K562 (cell line): ENCODE data around the gene MIER2. TPM values are rescaled to one million over a fixed set of nuclear protein-coding genes. Genes with fewer than 3 reads are reported as not detected.

Source experiments
- ATAC-seq: fragments of 200-7000 bp; cut with Tn5 transposase; 3 replicates; pipeline ENCODE4 v1.9.1; 2020; ENCODE audit warnings: moderate library complexity
- Bru-seq: library from RNA; stranded (reverse); fragments of 400-500 nt; gene quantifications from one replicate; lab custom pipeline; 2021; lab: Mats Ljungman, UMichigan
- BruChase-seq, 2 experiments: library from RNA; stranded (reverse); fragments of 400-500 nt; gene quantifications; one replicate each; lab custom pipeline; 2021; lab: Mats Ljungman, UMichigan
- BruUV-seq: library from RNA; stranded (reverse); fragments of 400-500 nt; replicated peaks from 2 replicates; lab custom pipeline; 2021; lab: Mats Ljungman, UMichigan
- CTCF ChIA-PET: fragments of 300-600 bp; formaldehyde crosslinking; extraction: SDS; loops from one replicate; lab custom pipeline; 2021; ENCODE audit warnings: low intra/inter-chr PET ratio; lab: Yijun Ruan, JAX
- POLR2A ChIA-PET: fragments of 300-600, 350-650 bp; sonication (Branson Sonifier 250); formaldehyde crosslinking; extraction: SDS; loops from one replicate; lab custom pipeline; 2021; ENCODE audit warnings: antibody characterized with exemption, inconsistent platforms; lab: Yijun Ruan, JAX
- DNase-seq, 4 experiments: peaks; one replicate each; pipeline versions ENCODE4 v3.0.0 to v3.0.0-alpha.2; 2011 to 2018; ENCODE audit warnings: low spot score in 3 of 4, mixed read lengths in 3 of 4; ENCODE audit errors: extremely low read depth in 1 of 4
- FAIRE-seq: peaks from 2 replicates; lab custom pipeline; 2011; peaks lifted over from hg19 to GRCh38; lab: Jason Lieb, UNC
- H2AFZ ChIP-seq: 2 replicates; pipeline ENCODE4 v1.6.0; 2011; ENCODE audit warnings: low read depth, low read length, control low read depth, inconsistent platforms
- H3K27ac ChIP-seq: fragments of 200-600 bp; 3 replicates; pipeline ENCODE4 v1.8.0; 2011; ENCODE audit warnings: low read depth, mild to moderate bottlenecking, control low read depth, inconsistent platforms, low read length, moderate library complexity, mixed read lengths; ENCODE audit errors: extremely low read depth
- H3K27me3 ChIP-seq, 2 experiments: fragments of 300-600 bp in 1 of 2; 2 replicates in 1 of 2; 3 replicates in 1 of 2; pipeline versions ENCODE4 v1.6.0 to v1.8.0; 2011; ENCODE audit warnings: inconsistent platforms in 2 of 2, low read length in 2 of 2, mild to moderate bottlenecking in 1 of 2, mixed read lengths in 1 of 2, moderate library complexity in 1 of 2; ENCODE audit not compliant: control insufficient read depth in 2 of 2, insufficient read depth in 2 of 2
- H3K36me3 ChIP-seq: fragments of 300-600 bp; 3 replicates; pipeline ENCODE4 v1.8.0; 2011; ENCODE audit warnings: mild to moderate bottlenecking, low read length, inconsistent platforms; ENCODE audit not compliant: control insufficient read depth, insufficient read depth
- H3K4me1 ChIP-seq, 2 experiments: fragments of 200-600 bp in 1 of 2; replicated peaks in 1 of 2; 2 replicates in 1 of 2; 3 replicates in 1 of 2; pipeline versions ENCODE4 v1.5.1 to v1.8.0; 2011; ENCODE audit warnings: inconsistent platforms in 2 of 2, low read length in 2 of 2, mild to moderate bottlenecking in 1 of 2, mixed read lengths in 1 of 2, moderate library complexity in 1 of 2; ENCODE audit not compliant: control insufficient read depth in 2 of 2, insufficient read depth in 2 of 2
- H3K4me2 ChIP-seq: 2 replicates; pipeline ENCODE4 v1.6.1; 2011; ENCODE audit warnings: low read length, control low read depth, inconsistent platforms, mixed read lengths; ENCODE audit not compliant: insufficient read depth
- H3K4me3 ChIP-seq: fragments of 200-600 bp; sonication (generic), shearing (Covaris generic); 2 replicates; pipeline ENCODE4 v1.5.1; 2016; ENCODE audit warnings: control low read depth, inconsistent platforms
- H3K79me2 ChIP-seq: fragments of 200-600 bp; 3 replicates; pipeline ENCODE4 v1.8.0; 2011; ENCODE audit warnings: low read length, inconsistent platforms; ENCODE audit not compliant: control insufficient read depth, insufficient read depth
- H3K9ac ChIP-seq, 2 experiments: 2 replicates each; pipeline versions ENCODE4 v1.6.0 to v1.6.1; 2011; ENCODE audit warnings: low read depth in 2 of 2, low read length in 2 of 2, control low read depth in 1 of 2, inconsistent platforms in 1 of 2, mild to moderate bottlenecking in 1 of 2, mixed read lengths in 1 of 2; ENCODE audit not compliant: insufficient read depth in 1 of 2
- H3K9me1 ChIP-seq: one replicate; pipeline ENCODE4 v1.6.0; 2011; ENCODE audit warnings: inconsistent platforms, mild to moderate bottlenecking, low read length, moderate library complexity; ENCODE audit not compliant: control insufficient read depth, insufficient read depth
- H3K9me3 ChIP-seq: replicated peaks from 2 replicates; pipeline ENCODE4 v1.5.1; 2011; ENCODE audit warnings: low read depth, low read length, inconsistent platforms; ENCODE audit not compliant: control insufficient read depth, insufficient read depth
- H4K20me1 ChIP-seq: replicated peaks from 2 replicates; pipeline ENCODE4 v1.6.1; 2011; ENCODE audit warnings: low read length, inconsistent platforms, mixed read lengths; ENCODE audit not compliant: control insufficient read depth, insufficient read depth
- C11orf30 ChIP-seq: fragments of 450-650 bp; IDR thresholded peaks from 2 replicates; pipeline ENCODE4 v1.6.1; 2016; ENCODE audit warnings: low read depth, mild to moderate bottlenecking
- HIVEP1 ChIP-seq: fragments of 250-450 bp; sonication (Bioruptor Pico); IDR thresholded peaks from 2 replicates; pipeline ENCODE4 v1.4.0; 2020; ENCODE audit warnings: mild to moderate bottlenecking
- MECOM ChIP-seq: fragments of 250-450 bp; sonication (Bioruptor Pico); IDR thresholded peaks from 2 replicates; pipeline ENCODE4 v1.8.0; 2022; ENCODE audit warnings: inconsistent platforms
- MYC ChIP-seq, 2 experiments: fragments of 250-450 bp in 1 of 2; sonication (Bioruptor Pico) in 1 of 2; IDR thresholded peaks; 2 replicates each; pipeline versions ENCODE4 v1.5.1 to v1.6.1; 2012 to 2021; ENCODE audit warnings: low read depth in 2 of 2, borderline replicate concordance in 1 of 2, improper control_type of control experiment in 1 of 2, low read length in 1 of 2, mild to moderate bottlenecking in 1 of 2, moderate library complexity in 1 of 2
- RBM14 ChIP-seq: fragments of 200-400 bp; formaldehyde crosslinking; IDR thresholded peaks from 2 replicates; pipeline ENCODE4 v1.6.1; 2018; ENCODE audit warnings: low read depth, mild to moderate bottlenecking, low read length, moderate library complexity, borderline replicate concordance; ENCODE audit not compliant: insufficient read depth
- SMARCB1 ChIP-seq: IDR thresholded peaks from 2 replicates; pipeline ENCODE4 v1.6.1; 2011; ENCODE audit warnings: improper control_type of control experiment, low read depth; ENCODE audit not compliant: insufficient read length
- ZNF592 ChIP-seq: fragments of 450-650 bp; IDR thresholded peaks from 2 replicates; pipeline ENCODE4 v1.6.1; 2017; ENCODE audit warnings: antibody characterized with exemption, mild to moderate bottlenecking
- WGBS: fragments of 100-300 bp; shearing (Covaris generic); methylation state at CpG from one replicate; pipeline ENCODE4 v1.1.6; 2016; ENCODE audit warnings: low coverage, mixed read lengths; ENCODE audit not compliant: insufficient coverage; ENCODE audit errors: missing lambda C conversion rate; 5-methylcytosine and 5-hydroxymethylcytosine counted together
- in situ Hi-C: fragments of 300-500 bp; cut with MboI; formaldehyde crosslinking; loops from 4 replicates; pipeline ENCODE4 v1.15.0; 2018; ENCODE audit warnings: inconsistent platforms, mixed read lengths
- intact Hi-C: fragments of 100-400 bp; cut with micrococcal nuclease; formaldehyde crosslinking; loops from 2 replicates; pipeline ENCODE4 v1.14.2; 2022
- long read RNA-seq, 3 experiments: library from polyadenylated mRNA in 2 of 3; library from RNA in 1 of 3; unstranded in 2 of 3; stranded (forward) in 1 of 3; transcript quantifications; one replicate each; pipeline ENCODE4 v2.0.0, GENCODE V29; 2019 to 2022
- polyA minus RNA-seq, 3 experiments: library from RNA; depleted of rRNA, polyadenylated mRNA; stranded (reverse); fragments of >200 nt; gene quantifications; 2 replicates each; pipeline ENCODE4 v1.2.3, GENCODE V29; 2011
- polyA plus RNA-seq, 8 experiments: library from polyadenylated mRNA; depleted of rRNA in 4 of 8; stranded (reverse) in 5 of 8; unstranded in 3 of 8; fragments of >200 nt; fragmentation: Nextera tagmentation in 2 of 8; fragmentation: Illumina TruSeq in 1 of 8; extraction: Ambion mirVana in 2 of 8; extraction: Trizol in 1 of 8; gene quantifications; 2 replicates each; pipeline versions ENCODE4 v1.2.1 to v1.2.3, GENCODE V29; 2011 to 2014; ENCODE audit warnings: inconsistent platforms in 1 of 8, missing spikeins in 1 of 8
- total RNA-seq, 7 experiments: library from RNA; depleted of rRNA in 6 of 7; stranded (reverse); fragments of >200 nt in 6 of 7; fragmentation: Illumina TruSeq in 2 of 7; extraction: Trizol in 2 of 7; gene quantifications; 2 replicates each; pipeline versions ENCODE4 v1.2.1 to v1.2.3, GENCODE V29; 2011 to 2021; ENCODE audit warnings: low replicate concordance in 1 of 7

MIER2 gene, protein sequence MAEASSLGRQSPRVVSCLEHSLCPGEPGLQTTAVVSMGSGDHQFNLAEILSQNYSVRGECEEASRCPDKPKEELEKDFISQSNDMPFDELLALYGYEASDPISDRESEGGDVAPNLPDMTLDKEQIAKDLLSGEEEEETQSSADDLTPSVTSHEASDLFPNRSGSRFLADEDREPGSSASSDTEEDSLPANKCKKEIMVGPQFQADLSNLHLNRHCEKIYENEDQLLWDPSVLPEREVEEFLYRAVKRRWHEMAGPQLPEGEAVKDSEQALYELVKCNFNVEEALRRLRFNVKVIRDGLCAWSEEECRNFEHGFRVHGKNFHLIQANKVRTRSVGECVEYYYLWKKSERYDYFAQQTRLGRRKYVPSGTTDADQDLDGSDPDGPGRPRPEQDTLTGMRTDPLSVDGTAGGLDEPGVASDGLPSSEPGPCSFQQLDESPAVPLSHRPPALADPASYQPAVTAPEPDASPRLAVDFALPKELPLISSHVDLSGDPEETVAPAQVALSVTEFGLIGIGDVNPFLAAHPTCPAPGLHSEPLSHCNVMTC
- 96.1 and 210 TPM in 2 replicates for total RNA-seq (2011; cell fraction: chromatin; rRNA removed; ENCODE audit: low replicate concordance)
- total RNA-seq (2011; cell fraction: nucleolus; rRNA removed): 97.7 and 120 TPM in 2 replicates
- 88.2 and 108 TPM in 2 replicates for total RNA-seq (2011; cell fraction: nucleoplasm; rRNA removed)
- total RNA-seq (2014; rRNA removed): 18.0 and 23.8 TPM in 2 replicates
- 11.4 and 13.7 TPM in 2 replicates for total RNA-seq (2014; rRNA removed; fragmentation: Illumina TruSeq; extraction: Trizol)
- total RNA-seq (2015; rRNA removed; fragmentation: Illumina TruSeq; extraction: Trizol): 15.2 and 15.6 TPM in 2 replicates
- total RNA-seq (2021): 33.0 and 34.7 TPM in 2 replicates
- 13.0 and 17.2 TPM in 2 replicates for polyA plus RNA-seq (2011; rRNA removed)
- polyA plus RNA-seq (2011; cell fraction: cytosol; rRNA removed): 15.0 and 27.6 TPM in 2 replicates
- polyA plus RNA-seq (2011; cell fraction: nucleus; rRNA removed): 70.0 and 127 TPM in 2 replicates
- polyA plus RNA-seq (2012): 22.7 and 32.9 TPM in 2 replicates
- polyA plus RNA-seq (2014; fragmentation: Illumina TruSeq; extraction: Trizol): 24.3 and 32.5 TPM in 2 replicates
- under 1 TPM; 0.46 to 0.48 TPM for polyA plus RNA-seq (2014; fragmentation: Nextera tagmentation; extraction: Ambion mirVana)
- polyA plus RNA-seq (2014; rRNA removed): 20.5 and 32.9 TPM in 2 replicates
- 39.5 and 48.7 TPM in 2 replicates for polyA minus RNA-seq (2011; rRNA and poly(A)+ RNA removed)
- 15.7 and 31.0 TPM in 2 replicates for polyA minus RNA-seq (2011; cell fraction: cytosol; rRNA and poly(A)+ RNA removed)
- 37.3 and 44.9 TPM in 2 replicates for polyA minus RNA-seq (2011; cell fraction: nucleus; rRNA and poly(A)+ RNA removed)
- Bru-seq, nascent RNA: percentile 70 among the genes with signal in this experiment
- percentile 74 among the genes with signal in this experiment for BruChase-seq, experiment 1, labeled RNA remaining after a 2-hour chase
- percentile 77 among the genes with signal in this experiment for BruChase-seq, experiment 2, labeled RNA remaining after a 6-hour chase
- long read RNA-seq, experiment 1, full-length matches to known transcripts: 4 of 44 reads
- long read RNA-seq, experiment 1, partial matches to known transcripts: 12 of 44 reads
- long read RNA-seq, experiment 1, other reads (novel, unspliced or antisense): 28 of 44 reads
- long read RNA-seq, experiment 2, full-length matches to known transcripts: 1 of 35 reads
- long read RNA-seq, experiment 2, partial matches to known transcripts: 17 of 35 reads
- long read RNA-seq, experiment 2, other reads (novel, unspliced or antisense): 17 of 35 reads
- long read RNA-seq, experiment 3, full-length matches to known transcripts: 1 of 9 reads
- long read RNA-seq, experiment 3, partial matches to known transcripts: 2 of 9 reads
- long read RNA-seq, experiment 3, other reads (novel, unspliced or antisense): 6 of 9 reads

DNA sequence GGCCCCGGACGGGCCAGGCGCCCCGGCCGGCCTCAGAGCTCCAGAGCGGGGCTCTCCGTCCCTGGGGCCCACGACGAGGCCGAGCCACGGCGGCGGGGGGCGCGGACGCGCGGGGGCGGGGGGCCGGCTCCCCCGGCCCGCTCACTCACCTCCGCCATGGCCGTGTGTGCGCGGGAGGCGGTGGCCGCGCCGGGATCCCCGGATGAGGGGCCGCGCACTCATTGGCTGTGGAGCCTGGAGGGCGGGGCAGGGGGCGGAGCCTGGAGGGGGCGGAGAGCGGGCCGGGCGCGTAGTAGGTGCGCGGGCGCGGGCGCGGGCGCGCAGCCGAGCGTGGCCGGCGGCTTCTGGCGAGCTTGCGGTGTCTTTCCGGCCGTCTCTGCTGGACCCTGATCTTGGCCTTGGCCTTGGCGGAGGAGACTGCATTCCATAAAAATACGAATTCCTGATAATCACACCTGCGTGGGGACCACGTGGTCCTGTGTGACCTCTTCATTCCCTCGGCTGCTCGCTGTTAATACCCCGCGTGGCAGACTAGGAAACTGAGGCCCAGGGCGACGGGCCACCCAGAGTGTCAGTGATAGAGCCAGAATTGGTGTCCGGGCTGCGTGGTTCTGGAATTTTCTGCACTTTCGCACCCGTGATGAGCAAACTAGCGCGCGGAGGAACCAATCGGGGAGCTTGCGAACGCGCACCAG lies at the start of gene MIER2:
Gene MIER2, minus strand, starts transcription at position 172 of the 695 bp plus-strand sequence. Its CDS starts 14 bp downstream, at position 158.
- peak within 1 kb of the TSS; percentile 80 for H3K4me3 ChIP-seq
- peak within 1 kb of the TSS; percentile 83 to 95 for H3K9ac ChIP-seq
- ChIA-PET POLR2A (interaction anchor here (0.5 to 1.3 kb wide), 3 partner anchors 20 to 31 kb away, joined by 3 to 4 read pairs (median 3); no protein-coding TSS in a partner anchor), CTCF (interaction anchor here (0.7 kb wide), 1 partner anchor 9 kb away, joined by 4 read pairs; no protein-coding TSS in a partner anchor)
- H3K4me2 ChIP-seq: peak within 1 kb of the TSS; percentile 88
- in situ Hi-C loops (no loop called here), intact Hi-C loops (no loop called here)
- peaks cover 17% of the 10 kb centered on the region for H4K20me1 ChIP-seq
- BruUV-seq: TSS peak; percentile 91
- DNase-seq (peak; percentile 89 to 98 (median 98)), ATAC-seq (peak; percentile 92), FAIRE-seq (peak; percentile 59)
- peaks cover 33 to 45% of the 10 kb centered on the region in 2 experiments; a peak in 4 of 5 replicates for H3K4me1 ChIP-seq
- H3K36me3 ChIP-seq: peaks cover 34% of the 10 kb centered on the region; the same call in 2 of the 3 replicates
- H2AFZ ChIP-seq: peak within 1 kb of the TSS; percentile 93
- peak within 1 kb of the TSS; percentile 74 for H3K27ac ChIP-seq
- H3K9me1 ChIP-seq: peaks cover 15% of the 10 kb centered on the region
- no peaks in the 10 kb centered on the region for H3K27me3 ChIP-seq
- H3K79me2 ChIP-seq: peaks cover 45% of the 10 kb centered on the region
- 35% methylated on average over 19 of the region's 77 CpGs for WGBS
- H3K9me3 ChIP-seq: no peaks in the 10 kb centered on the region
- TF ChIP-seq C11orf30 (no peak), SMARCB1 (no peak), ZNF592 (peak; percentile 75), RBM14 (no peak), HIVEP1 (CRISPR knock-in tag) (no peak), MYC (IDR thresholded peaks at IDR 0.05; ENCODE audit: low read depth, low read length) (peak; percentile 79; the same call in 1 of the 2 replicates), MYC (CRISPR knock-in tag; IDR thresholded peaks at IDR 0.05; ENCODE audit: borderline replicate concordance, low read depth) (0 out of 2 replicates have a peak, but pooled peaks have one; percentile 60), MECOM (CRISPR knock-in tag) (no peak)
